Liver (tissue), 9 donors: ENCODE measurements around the gene C3orf52. TPM values are rescaled to one million over a fixed set of nuclear protein-coding genes. Genes with fewer than 3 reads are reported as not detected.

Source experiments
- DNase-seq: peaks from one replicate; pipeline ENCODE4 v3.0.0-alpha.2; 2017; ENCODE audit warnings: low spot score
- H3K27ac ChIP-seq, 2 donors: one replicate each; pipeline ENCODE4 v1.7.0; 2013; ENCODE audit warnings: inconsistent platforms in 2 of 2, low read length in 2 of 2, control low read depth in 1 of 2, low read depth in 1 of 2, mild to moderate bottlenecking in 1 of 2
- H3K27me3 ChIP-seq, 4 donors: one replicate each; pipeline versions ENCODE4 v1.6.1 to v1.7.0; 2013; ENCODE audit warnings: low read length in 3 of 4, inconsistent platforms in 1 of 4, mild to moderate bottlenecking in 1 of 4, moderate library complexity in 1 of 4; ENCODE audit not compliant: control insufficient read depth in 4 of 4, insufficient read depth in 4 of 4
- H3K36me3 ChIP-seq, 4 donors: one replicate each; pipeline versions ENCODE4 v1.6.1 to v1.7.0; 2013; ENCODE audit warnings: low read length in 3 of 4, mild to moderate bottlenecking in 3 of 4, low read depth in 1 of 4, moderate library complexity in 1 of 4; ENCODE audit not compliant: control insufficient read depth in 4 of 4, insufficient read depth in 3 of 4
- H3K4me1 ChIP-seq, 4 donors: one replicate each; pipeline versions ENCODE4 v1.6.1 to v1.7.0; 2013; ENCODE audit warnings: low read length in 3 of 4, mild to moderate bottlenecking in 3 of 4, moderate library complexity in 1 of 4; ENCODE audit not compliant: control insufficient read depth in 4 of 4, insufficient read depth in 4 of 4
- H3K4me3 ChIP-seq, 3 donors: one replicate each; pipeline versions ENCODE4 v1.6.1 to v1.7.0; 2013; ENCODE audit warnings: low read length in 3 of 3, control low read depth in 1 of 3, low read depth in 1 of 3, mild to moderate bottlenecking in 1 of 3
- H3K9ac ChIP-seq, 2 donors: one replicate each; pipeline ENCODE4 v1.7.0; 2013; ENCODE audit warnings: low read length in 2 of 2, mild to moderate bottlenecking in 2 of 2, moderate library complexity in 2 of 2, control low read depth in 1 of 2, low read depth in 1 of 2
- H3K9me3 ChIP-seq, 4 donors: one replicate each; pipeline versions ENCODE4 v1.6.1 to v1.7.0; 2013; ENCODE audit warnings: low read length in 3 of 4; ENCODE audit not compliant: control insufficient read depth in 4 of 4
- ATF3 ChIP-seq: IDR thresholded peaks from 2 replicates; pipeline ENCODE4 v1.6.1; 2016; ENCODE audit warnings: antibody characterized with exemption
- CTCF ChIP-seq: fragments of 150-350 bp; IDR thresholded peaks from 2 replicates; pipeline ENCODE4 v1.5.1; 2017; ENCODE audit warnings: improper control_type of control experiment, low read depth, low read length; ENCODE audit not compliant: missing input control
- EGR1 ChIP-seq, 2 donors: IDR thresholded peaks; 2 replicates each; pipeline ENCODE4 v1.6.1; 2016 to 2018; ENCODE audit warnings: antibody characterized with exemption in 2 of 2, low read depth in 2 of 2
- FOXA1 ChIP-seq: IDR thresholded peaks from 2 replicates; pipeline ENCODE4 v1.6.1; 2016; ENCODE audit warnings: antibody characterized with exemption
- FOXA2 ChIP-seq: IDR thresholded peaks from 2 replicates; pipeline ENCODE4 v1.6.1; 2016; ENCODE audit warnings: antibody characterized with exemption
- GABPA ChIP-seq, 2 donors: IDR thresholded peaks in 1 of 2; conservative IDR thresholded peaks in 1 of 2; 2 replicates each; pipeline ENCODE4 v1.6.1; 2016; ENCODE audit warnings: antibody characterized with exemption in 2 of 2, mild to moderate bottlenecking in 1 of 2, moderate library complexity in 1 of 2
- HNF4A ChIP-seq, 2 donors: conservative IDR thresholded peaks; 2 replicates each; pipeline ENCODE4 v1.6.1; 2016; ENCODE audit warnings: antibody characterized with exemption in 2 of 2, mild to moderate bottlenecking in 2 of 2
- HNF4G ChIP-seq: IDR thresholded peaks from 2 replicates; pipeline ENCODE4 v1.6.1; 2016; ENCODE audit warnings: antibody characterized with exemption
- JUND ChIP-seq, 2 donors: IDR thresholded peaks; 2 replicates each; pipeline ENCODE4 v1.6.1; 2016; ENCODE audit warnings: antibody characterized with exemption in 2 of 2
- MAX ChIP-seq: IDR thresholded peaks from 2 replicates; pipeline ENCODE4 v1.6.1; 2016; ENCODE audit warnings: antibody characterized with exemption
- NR2F2 ChIP-seq: IDR thresholded peaks from 2 replicates; pipeline ENCODE4 v1.6.1; 2016; ENCODE audit warnings: antibody characterized with exemption
- REST ChIP-seq: IDR thresholded peaks from 2 replicates; pipeline ENCODE4 v1.6.1; 2016; ENCODE audit warnings: antibody characterized with exemption, mild to moderate bottlenecking
- RXRA ChIP-seq, 2 donors: IDR thresholded peaks; 2 replicates each; pipeline ENCODE4 v1.6.1; 2017 to 2018; ENCODE audit warnings: antibody characterized with exemption in 2 of 2, mild to moderate bottlenecking in 1 of 2
- SP1 ChIP-seq: IDR thresholded peaks from 2 replicates; pipeline ENCODE4 v1.6.1; 2018; ENCODE audit warnings: antibody characterized with exemption, mild to moderate bottlenecking
- TAF1 ChIP-seq: conservative IDR thresholded peaks from 2 replicates; pipeline ENCODE4 v1.6.1; 2016; ENCODE audit warnings: antibody characterized with exemption, mild to moderate bottlenecking
- ZBTB33 ChIP-seq: IDR thresholded peaks from 2 replicates; pipeline ENCODE4 v1.6.1; 2016; ENCODE audit warnings: antibody characterized with exemption
- WGBS: extraction: QIAGEN DNeasy Blood & Tissue Kit; methylation state at CpG from one replicate; pipeline ENCODE4 v1.1.7; 2013; 5-methylcytosine and 5-hydroxymethylcytosine counted together
- polyA plus RNA-seq, 2 donors: library from polyadenylated mRNA; stranded (reverse) in 1 of 2; unstranded in 1 of 2; fragments of 200-250 nt in 1 of 2; fragments of >200 nt in 1 of 2; fragmentation: Nextera tagmentation in 1 of 2; extraction: Ambion mirVana in 1 of 2; gene quantifications; one replicate each; pipeline versions ENCODE4 v1.2.1 to v1.2.3, GENCODE V29; 2013 to 2015
- total RNA-seq, 2 donors: library from RNA; depleted of rRNA; stranded (reverse); fragments of >200 nt; gene quantifications; one replicate each; pipeline ENCODE4 v1.2.3, GENCODE V29; 2014
- donor health status: healthy.
- donor health status: healthy.
- donor health status: healthy.
- donor health status: healthy.
- donor health status: healthy.

Gene C3orf52
- total and polyA plus RNA-seq, 4 donors = 0.10 to 1.8 (median 0.47) TPM; not detected in 1

- Histone ChIP-seq H3K4me3 (no peak overlapping the region), H3K9ac (no peak overlapping the region), H3K9me3 (peaks cover 0 to 7% (median 3%) of the 10 kb centered on the region in 4 donors), H3K4me1 (no peaks in the 10 kb centered on the region), H3K27me3 (peaks cover 0 to 5% (median under 1%) of the 10 kb centered on the region in 4 donors), H3K27ac (no peak overlapping the region), H3K36me3 (no peaks in the 10 kb centered on the region)
- 85% methylated on average over 1 of the region's 1 CpG for WGBS
- TF ChIP-seq FOXA1 = no peak
- TF ChIP-seq GABPA (IDR thresholded peaks at IDR 0.05 in 1 of 2, conservative IDR thresholded peaks at IDR 0.05 in 1 of 2) = no peak
- TF ChIP-seq HNF4G = no peak
- no peak for DNase-seq
Measured at GRCh38 chr3:112143689-112144088, 57.5 kb downstream of the C3orf52 start.

GRCh38 chr3:112149136-112149535, 62.9 kb downstream of the C3orf52 start:
- Histone ChIP-seq H3K9me3 (peaks cover 0 to 10% (median 9%) of the 10 kb centered on the region in 4 donors), H3K27ac (no peak overlapping the region), H3K9ac (no peak overlapping the region), H3K4me3 (no peak overlapping the region), H3K27me3 (peaks cover 0 to 4% (median 1%) of the 10 kb centered on the region in 4 donors), H3K4me1 (no peaks in the 10 kb centered on the region), H3K36me3 (no peaks in the 10 kb centered on the region)
- TF ChIP-seq CTCF (no peak), FOXA1 (no peak), ZBTB33 (no peak), GABPA (IDR thresholded peaks at IDR 0.05 in 1 of 2, conservative IDR thresholded peaks at IDR 0.05 in 1 of 2) (no peak), EGR1 (IDR thresholded peaks at IDR 0.05; ENCODE audit: low read depth in 2 of 2) (no peak), MAX (no peak), SP1 (no peak), RXRA (IDR thresholded peaks at IDR 0.05) (no peak), HNF4A (conservative IDR thresholded peaks at IDR 0.05) (no peak), REST (no peak), HNF4G (no peak), FOXA2 (no peak), NR2F2 (no peak), ATF3 (no peak), JUND (IDR thresholded peaks at IDR 0.05) (no peak), TAF1 (no peak)
- DNase-seq = no peak
- 81% methylated on average over 1 of the region's 1 CpG for WGBS
